NCI-H1092 treated with DMSO at 0.1 percent for 48 hours (cell line): ENCODE results near the gene PNPLA1.
"Not testable (repeated sequence)": the region's sequence is repeated elsewhere in the genome, so short reads cannot be mapped to it uniquely, and the experiment has no call there.

ENCODE experiments used
- DNase-seq: peaks from one replicate; lab custom pipeline; 2025; lab: John Stamatoyannopoulos, UW

Gene PNPLA1

DNA sequence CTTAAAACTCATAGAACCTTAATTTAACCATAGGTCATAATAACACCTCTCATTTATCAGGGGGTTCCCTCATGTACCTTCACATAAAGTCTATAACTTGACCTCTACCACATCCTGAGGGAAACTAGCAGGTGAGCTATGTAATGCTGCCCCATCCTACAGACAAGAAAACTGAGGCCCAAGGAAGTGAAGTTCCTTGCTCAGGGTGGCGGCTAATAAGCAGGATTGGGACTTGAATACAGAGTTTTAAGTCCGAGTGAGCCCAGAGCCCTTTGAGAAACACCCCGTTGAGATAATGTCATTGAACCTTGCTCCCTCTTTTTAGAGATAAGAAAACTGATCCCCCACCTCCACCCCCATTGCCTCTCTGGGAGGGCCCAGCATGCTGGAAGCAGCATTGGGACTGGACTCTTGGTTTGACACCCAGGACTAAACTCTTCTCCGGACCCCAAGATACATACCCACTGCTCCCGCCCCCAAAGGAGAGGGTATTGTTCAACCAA is 66.4 kb downstream of the PNPLA1 start:
- no peak for DNase-seq

GRCh38 chr6:36336779-36337241 is 67.0 kb downstream of the PNPLA1 start, which contains the start of gene BNIP5:
BNIP5 (minus strand) TSS chr6:36336888; CDS start chr6:36330690, 6,198 bp downstream.
- no peak for DNase-seq

DNA sequence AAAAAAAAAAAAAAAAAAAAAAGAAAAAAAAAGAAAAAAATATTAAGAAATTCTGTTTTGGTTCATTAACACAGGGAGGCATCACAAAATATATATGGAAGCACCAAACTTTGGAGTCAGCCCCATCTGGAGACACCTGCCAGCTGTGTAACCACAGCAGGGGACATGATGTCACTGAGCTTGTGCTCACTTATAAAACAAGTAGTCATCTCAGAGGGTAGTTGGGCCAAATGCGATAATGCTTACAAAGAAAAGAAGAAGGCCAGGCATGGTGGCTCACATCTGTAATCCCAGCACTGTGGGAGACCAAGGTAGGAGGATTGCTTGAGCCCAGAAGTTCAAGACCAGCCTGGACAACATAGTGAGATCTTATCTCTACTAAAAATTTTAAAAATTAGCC is 68.0 kb downstream of the PNPLA1 start:
- no peak for DNase-seq

DNA sequence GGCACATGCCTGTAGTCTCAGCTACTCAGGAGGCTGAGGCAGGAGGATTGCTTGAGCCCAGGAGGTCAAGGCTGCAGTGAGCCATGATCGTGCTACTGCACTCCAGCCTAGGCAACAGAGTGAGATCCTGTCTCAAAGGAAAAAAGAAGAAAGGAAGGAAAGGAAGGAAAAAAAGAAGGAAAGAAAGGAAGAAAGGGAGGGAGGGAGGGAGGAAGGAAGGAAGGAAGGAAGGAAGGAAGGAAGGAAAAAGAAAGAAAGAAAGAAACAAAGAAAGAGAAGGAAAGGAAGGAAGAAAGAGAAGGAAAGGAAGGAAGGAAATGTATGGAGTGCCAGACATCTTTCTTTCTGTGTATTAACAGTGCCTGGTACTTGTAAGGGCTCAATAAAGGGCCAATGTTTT is 68.4 kb downstream of the PNPLA1 start:
- not testable (repeated sequence) for DNase-seq

GRCh38 chr6:36339146-36339545 is 69.3 kb downstream of the PNPLA1 start:
- DNase-seq, result no peak

DNA sequence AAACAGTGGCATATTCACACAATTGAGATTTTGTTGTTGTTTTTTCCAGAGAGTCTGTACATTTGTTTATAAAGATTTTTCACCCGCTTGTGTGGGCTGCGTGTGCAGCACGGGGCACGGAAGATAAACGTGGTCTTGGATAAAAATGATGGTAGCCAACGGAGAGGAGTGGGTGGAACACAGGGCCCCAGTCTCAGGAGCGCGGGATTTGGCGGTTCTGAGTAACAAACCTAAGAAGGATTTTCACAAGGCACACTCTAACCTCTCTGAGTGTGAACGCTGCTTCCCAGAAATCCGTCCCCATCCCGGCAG is 70.4 kb downstream of the PNPLA1 start:
- no peak for DNase-seq

GRCh38 chr6:36340618-36341454 is 71.0 kb downstream of the PNPLA1 start:
- DNase-seq, result peak; percentile 30

DNA sequence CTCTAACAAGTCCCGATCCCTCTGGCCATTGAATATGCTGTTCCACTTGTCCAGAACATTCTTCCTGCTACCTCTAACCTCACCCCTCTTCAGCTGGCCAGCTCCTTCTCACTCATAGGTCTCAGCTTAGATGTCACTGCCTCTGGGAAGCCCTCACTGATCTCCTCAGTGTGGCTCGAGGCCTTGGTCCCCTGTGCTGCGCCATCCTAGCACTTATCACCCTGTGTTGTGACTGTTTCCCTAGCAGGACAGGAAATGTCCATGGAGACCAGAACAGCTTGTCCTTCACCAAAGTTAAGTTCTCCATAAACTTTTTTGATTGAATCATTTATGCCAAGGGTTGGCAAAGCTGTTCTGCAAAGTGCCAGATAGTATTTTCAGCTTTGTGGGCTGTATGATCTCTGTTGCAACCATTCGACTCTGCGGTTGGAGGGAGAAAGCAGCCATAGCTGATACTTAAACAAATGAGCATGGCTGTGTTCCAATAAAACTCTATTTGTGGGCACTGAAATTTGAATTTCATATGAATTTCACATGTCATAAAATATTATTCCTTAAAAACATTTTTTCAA is 73.3 kb downstream of the PNPLA1 start:
- no peak for DNase-seq

GRCh38 chr6:36345681-36346466 is 76.0 kb downstream of the PNPLA1 start:
- no peak for DNase-seq

GRCh38 chr6:36346486-36347273 is 76.8 kb downstream of the PNPLA1 start:
- no peak for DNase-seq

DNA sequence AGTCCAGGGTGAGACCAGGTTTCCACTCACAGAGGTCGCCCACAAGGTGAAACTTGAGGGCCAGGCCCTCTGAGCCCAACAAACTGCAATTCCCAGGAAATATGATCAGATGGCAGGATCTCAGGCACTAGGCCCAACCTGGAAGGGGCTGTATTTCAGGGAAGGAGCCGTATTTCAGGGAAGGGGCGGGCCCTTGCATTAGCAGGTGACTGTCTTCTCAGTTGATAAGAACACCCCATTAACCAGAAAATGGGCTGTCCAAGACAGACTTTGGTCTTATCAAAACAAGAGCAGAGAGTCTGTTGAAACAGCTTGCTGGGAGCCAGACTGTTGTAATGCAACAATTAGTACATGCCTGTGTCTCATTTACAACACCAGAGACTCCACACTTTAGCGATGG is 77.8 kb downstream of the PNPLA1 start:
- DNase-seq, result no peak

DNA sequence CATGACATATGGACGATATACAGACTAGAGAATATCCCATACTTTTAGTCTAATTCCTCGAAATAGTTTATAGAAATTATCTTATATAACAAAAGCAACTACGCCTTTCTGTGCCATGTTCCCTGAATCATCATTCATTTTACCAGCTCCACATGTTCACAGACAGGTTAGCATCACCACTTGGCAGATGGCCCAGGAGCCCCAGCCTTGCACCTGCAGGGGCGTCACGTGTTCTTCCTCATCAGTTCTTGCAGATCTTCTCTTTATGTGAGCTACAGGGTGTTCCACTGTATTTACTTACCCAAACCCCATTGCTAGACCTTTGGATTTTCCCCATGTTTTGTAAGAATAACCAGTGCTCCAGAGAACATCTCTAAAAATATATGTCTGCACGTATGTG is 79.4 kb downstream of the PNPLA1 start:
- DNase-seq, result peak; percentile 84

- no peak for DNase-seq
These were observed 80.2 kb downstream of the PNPLA1 start for GRCh38 chr6:36350082-36350481.

DNA sequence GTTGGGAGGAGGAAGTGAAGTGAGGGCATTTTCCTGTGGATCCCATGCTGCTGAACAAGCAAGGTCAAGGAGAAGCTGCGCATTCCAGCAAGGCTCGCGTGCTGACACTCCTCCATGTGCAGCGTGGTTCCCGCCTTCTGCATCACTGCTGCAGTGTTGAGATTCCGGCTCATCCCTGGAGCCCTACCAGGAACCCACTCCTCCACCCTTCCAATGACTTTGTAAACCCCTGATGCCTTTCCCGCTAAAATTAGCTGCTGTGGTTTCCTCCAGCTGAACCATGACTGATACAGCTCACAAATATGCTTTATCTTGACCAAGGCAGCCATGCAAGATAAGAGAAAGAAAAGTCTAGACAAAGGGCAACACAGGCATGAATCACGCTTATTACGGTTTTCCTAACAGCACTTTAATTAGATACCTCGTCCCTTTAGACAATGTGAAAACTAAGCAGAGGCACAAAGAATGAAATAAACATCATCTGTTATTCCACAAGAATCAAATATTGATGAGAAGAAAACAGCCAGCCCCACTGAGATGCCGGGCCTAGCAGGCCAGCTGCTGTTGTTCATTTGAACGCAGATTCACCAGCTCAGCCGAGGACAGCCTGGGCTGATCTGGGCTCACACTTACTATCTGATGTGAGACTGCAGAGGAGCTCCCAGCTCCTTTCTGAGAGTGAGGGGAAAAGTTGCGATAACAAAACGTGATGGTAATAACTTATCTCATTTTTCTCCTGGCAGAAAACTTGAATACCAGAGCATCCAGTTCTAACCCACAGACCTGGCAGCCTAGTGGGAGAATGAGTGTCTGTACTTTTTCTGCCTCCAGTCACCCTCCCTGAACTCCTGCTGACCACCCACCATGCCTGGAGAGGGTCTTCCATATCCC is 81.1 kb downstream of the PNPLA1 start:
- no peak for DNase-seq

DNA sequence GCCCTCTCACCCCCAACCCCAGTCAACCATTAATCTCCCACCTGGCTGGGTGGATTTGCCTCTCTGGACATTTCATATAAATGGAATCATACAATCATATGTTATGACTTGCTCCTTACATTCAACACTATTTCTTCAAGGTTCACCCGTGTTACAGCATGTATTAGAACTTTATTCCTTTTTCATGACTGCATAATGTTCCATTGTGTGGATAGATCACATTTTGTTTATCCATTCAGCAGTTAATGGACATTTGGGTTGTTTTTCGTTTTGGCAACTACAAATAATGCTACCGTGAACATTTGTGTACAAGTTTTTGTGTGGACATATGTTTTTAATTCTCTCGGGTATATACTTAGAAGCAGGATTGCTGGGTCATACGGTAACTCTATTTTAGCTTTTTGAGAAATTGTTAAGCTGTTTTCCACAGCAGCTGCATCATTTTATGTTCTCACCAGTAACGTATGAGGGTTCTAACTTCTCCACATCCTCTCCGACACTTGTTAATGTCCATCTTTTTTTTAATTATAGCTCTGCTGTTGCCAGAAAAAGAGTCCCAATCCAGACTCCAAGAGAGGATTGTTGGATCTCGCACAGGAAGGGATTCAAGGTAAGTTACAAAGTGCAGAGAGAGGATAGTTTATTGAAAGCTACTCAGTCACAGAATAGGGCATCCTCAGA is 82.8 kb downstream of the PNPLA1 start:
- no peak for DNase-seq

DNA sequence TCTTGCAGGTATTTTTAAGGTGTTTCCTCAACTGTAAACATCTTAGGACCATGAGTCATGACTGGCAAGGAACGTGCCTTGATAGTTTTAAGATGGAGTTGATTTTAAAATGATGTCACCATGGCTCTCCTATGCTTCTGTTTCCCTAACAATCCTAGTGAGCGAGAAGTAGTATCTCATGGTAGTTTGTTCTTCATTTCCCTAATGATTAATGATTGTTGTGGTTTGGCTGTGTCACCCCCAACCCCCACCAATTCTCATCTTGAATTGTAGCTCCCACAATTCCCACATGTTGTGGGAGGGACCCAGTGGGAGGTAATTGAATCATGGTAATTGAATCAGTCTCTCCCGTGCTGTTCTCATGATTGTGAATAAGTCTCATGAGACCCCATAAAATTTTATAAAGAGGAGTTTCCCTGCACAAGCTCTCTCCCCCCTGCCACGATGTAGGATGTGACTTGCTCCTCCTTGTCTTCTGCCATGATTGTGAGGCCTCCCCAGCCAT is 83.6 kb downstream of the PNPLA1 start:
- no peak for DNase-seq

- DNase-seq, result no peak
These were observed 86.0 kb downstream of the PNPLA1 start for GRCh38 chr6:36355819-36356218.

DNA sequence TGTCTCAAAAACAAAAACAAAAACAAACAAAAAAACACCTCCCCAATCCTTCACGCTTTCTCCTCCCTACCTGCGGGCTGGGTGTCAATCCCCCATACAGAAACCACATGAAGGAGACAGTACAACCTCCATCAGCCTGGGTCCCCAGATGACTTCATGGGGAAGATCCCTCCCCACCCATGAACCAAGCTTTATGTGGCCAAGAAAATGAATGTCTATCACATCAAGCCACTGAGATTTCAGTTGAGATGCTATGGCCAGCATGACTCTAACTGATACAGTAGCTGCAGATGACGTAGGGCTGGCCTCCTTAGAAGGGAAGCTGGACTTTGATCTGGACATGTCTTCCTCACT is 88.0 kb downstream of the PNPLA1 start:
- no peak for DNase-seq
